Panc1 (cell line): ENCODE results near the gene BTN2A1. TPM values are rescaled to one million over a fixed set of nuclear protein-coding genes. Genes with fewer than 3 reads are reported as not detected.

Experiments
- ATAC-seq: fragments of 200-7000 bp; cut with Tn5 transposase; 2 replicates; pipeline ENCODE4 v1.9.1; 2020; ENCODE audit warnings: mild to moderate bottlenecking, moderate library complexity
- BruUV-seq: library from RNA; stranded (reverse); fragments of 400-500 nt; replicated peaks from 2 replicates; lab custom pipeline; 2021; lab: Mats Ljungman, UMichigan
- CTCF ChIA-PET: fragments of 300-600 bp; sonication (Branson Sonifier 250); formaldehyde crosslinking; loops from one replicate; lab custom pipeline; 2022; ENCODE audit warnings: antibody characterized with exemption; lab: Charles Lee
- POLR2A ChIA-PET: fragments of 300-600 bp; sonication (Branson Sonifier 250); formaldehyde crosslinking; loops from one replicate; lab custom pipeline; 2022; ENCODE audit warnings: antibody characterized with exemption; lab: Charles Lee
- DNase-seq: peaks from one replicate; pipeline ENCODE4 v3.0.0-alpha.2; 2010; ENCODE audit warnings: low read depth, low spot score
- H3K27ac ChIP-seq: 2 replicates; pipeline ENCODE4 v1.5.1; 2011; ENCODE audit warnings: mild to moderate bottlenecking, low read length, inconsistent platforms
- H3K27me3 ChIP-seq: fragments of 200-500 bp; sonication (Bioruptor generic); 2 replicates; pipeline ENCODE4 v1.6.0; 2014; ENCODE audit warnings: low read length, inconsistent platforms; ENCODE audit not compliant: control insufficient read depth, insufficient read depth
- H3K36me3 ChIP-seq: fragments of 200-500 bp; sonication (Bioruptor generic); 2 replicates; pipeline ENCODE4 v1.5.1; 2014; ENCODE audit warnings: inconsistent platforms, mild to moderate bottlenecking, low read length, moderate library complexity; ENCODE audit not compliant: control insufficient read depth, insufficient read depth
- H3K4me1 ChIP-seq: 2 replicates; pipeline ENCODE4 v1.5.1; 2011; ENCODE audit warnings: inconsistent platforms, mild to moderate bottlenecking, low read length, moderate library complexity; ENCODE audit not compliant: control insufficient read depth, insufficient read depth
- H3K4me3 ChIP-seq, 2 experiments: 2 replicates each; pipeline ENCODE4 v1.5.1; 2011 to 2012; ENCODE audit warnings: low read depth in 2 of 2, low read length in 2 of 2, mild to moderate bottlenecking in 2 of 2, inconsistent platforms in 1 of 2, moderate library complexity in 1 of 2
- H3K9me3 ChIP-seq: fragments of 200-500 bp; sonication (Bioruptor generic); 2 replicates; pipeline ENCODE4 v1.5.1; 2014; ENCODE audit warnings: low read depth, mild to moderate bottlenecking, inconsistent platforms, low read length, moderate library complexity; ENCODE audit not compliant: control insufficient read depth, insufficient read depth
- CTCF ChIP-seq: fragments of 450-650 bp; IDR thresholded peaks from 2 replicates; pipeline ENCODE4 v1.5.1; 2017; ENCODE audit warnings: mild to moderate bottlenecking
- POLR2AphosphoS5 ChIP-seq: IDR thresholded peaks from 2 replicates; pipeline ENCODE4 v1.6.1; 2012; ENCODE audit warnings: mild to moderate bottlenecking, low read depth, low read length, moderate library complexity
- REST ChIP-seq, 2 experiments: IDR thresholded peaks; 2 replicates each; pipeline ENCODE4 v1.6.1; 2011 to 2012; ENCODE audit warnings: low read depth in 2 of 2, control low read depth in 1 of 2, low read length in 1 of 2, mild to moderate bottlenecking in 1 of 2, moderate library complexity in 1 of 2; ENCODE audit not compliant: insufficient read depth in 1 of 2
- SIN3A ChIP-seq: IDR thresholded peaks from 2 replicates; pipeline ENCODE4 v1.6.1; 2012; ENCODE audit warnings: low read depth, mild to moderate bottlenecking, low read length, moderate library complexity, borderline replicate concordance; ENCODE audit not compliant: insufficient read depth
- TCF7L2 ChIP-seq: IDR thresholded peaks from 2 replicates; pipeline ENCODE4 v1.6.1; 2011; ENCODE audit warnings: mild to moderate bottlenecking, low read depth, low read length, inconsistent platforms
- in situ Hi-C: cut with HindIII; loops from 2 replicates; pipeline ENCODE4 v1.10.0; 2016; ENCODE audit warnings: low sequenced_read_pairs, low pct_unique_long_range_greater_than_20kb
- intact Hi-C: fragments of 100-400 bp; cut with micrococcal nuclease; formaldehyde crosslinking; loops from one replicate; pipeline ENCODE4 v1.10.0; 2022; ENCODE audit not compliant: unreplicated experiment
- total RNA-seq: library from RNA; stranded (reverse); gene quantifications from one replicate; pipeline ENCODE4 v1.2.1, GENCODE V29; 2021; ENCODE audit not compliant: unreplicated experiment

BTN2A1 gene
- total RNA-seq, 1 experiment from 2014 or later, result 23.0 TPM

GRCh38 chr6:26440977-26441358 is 16.8 kb upstream of the BTN2A1 start:
- intact Hi-C loops (no loop called here), in situ Hi-C loops (no loop called here)
- Histone ChIP-seq H3K9me3 (no peaks in the 10 kb centered on the region), H3K36me3 (no peaks in the 10 kb centered on the region), H3K4me3 (peak overlapping the region; percentile 51 to 60; a peak in 3 of 4 replicates), H3K4me1 (peaks cover 8% of the 10 kb centered on the region; the same call in 1 of the 2 replicates), H3K27me3 (no peaks in the 10 kb centered on the region), H3K27ac (no peak overlapping the region)
- DNase-seq (no peak), ATAC-seq (no peak)
- ChIA-PET POLR2A (no interaction called here), CTCF (no interaction called here)
- TF ChIP-seq REST (IDR thresholded peaks at IDR 0.05; ENCODE audit: insufficient read depth in 1 of 2, low read depth in 2 of 2, low read length in 1 of 2) (no peak), CTCF (no peak), SIN3A (no peak), TCF7L2 (no peak), POLR2AphosphoS5 (no peak)
- no TSS peak for BruUV-seq

- H3K4me1 ChIP-seq, result peaks cover 8% of the 10 kb centered on the region; the same call in 1 of the 2 replicates
- no peak overlapping the region for H3K27ac ChIP-seq
- H3K36me3 ChIP-seq, result no peaks in the 10 kb centered on the region
- intact Hi-C loops, result no loop called here
- DNase-seq, result no peak
- ATAC-seq, result no peak
- ChIA-PET POLR2A (no interaction called here), CTCF (no interaction called here)
- TF ChIP-seq POLR2AphosphoS5, result no peak
- TF ChIP-seq REST (IDR thresholded peaks at IDR 0.05; ENCODE audit: insufficient read depth in 1 of 2, low read depth in 2 of 2, low read length in 1 of 2), result no peak
- TF ChIP-seq SIN3A, result no peak
- TF ChIP-seq TCF7L2, result no peak
- no peak for TF ChIP-seq CTCF
- H3K4me3 ChIP-seq, result no peak overlapping the region
- in situ Hi-C loops, result no loop called here
- H3K27me3 ChIP-seq, result no peaks in the 10 kb centered on the region
- BruUV-seq, result no TSS peak
- no peaks in the 10 kb centered on the region for H3K9me3 ChIP-seq
Observed at GRCh38 chr6:26441977-26442376, 15.8 kb upstream of the BTN2A1 start.
